NCI-H2196 treated with DMSO at 0.1 percent for 48 hours (cell line): Measurements from ENCODE around the gene SLC35A2.
"Not testable (repeated sequence)": the region's sequence is repeated elsewhere in the genome, so short reads cannot be mapped to it uniquely, and the experiment has no call there.

Experiments
- DNase-seq: peaks from one replicate; lab custom pipeline; 2025; ENCODE audit not compliant: unreplicated experiment; lab: John Stamatoyannopoulos, UW

Gene SLC35A2

DNA sequence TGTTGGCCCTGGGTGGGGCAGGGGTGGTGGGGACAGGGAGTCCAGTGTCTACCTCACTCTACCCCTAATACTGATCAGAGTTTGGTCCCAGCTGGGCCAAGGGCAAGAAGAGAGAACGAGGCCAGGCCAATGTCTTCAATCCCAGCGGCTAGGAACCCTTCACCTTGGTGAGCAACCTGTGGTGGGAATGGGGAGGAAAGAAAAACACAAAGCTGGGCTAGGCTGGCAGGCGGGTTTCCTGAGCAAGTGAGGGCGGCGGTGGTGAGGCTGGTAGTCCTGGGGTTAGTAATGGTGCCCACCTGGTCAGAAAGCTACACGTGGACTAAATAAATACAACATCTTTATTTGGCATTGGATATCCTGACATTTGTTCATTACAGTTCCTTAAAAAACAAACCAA, 8.2 kb downstream of the SLC35A2 start:
- no peak for DNase-seq

DNA sequence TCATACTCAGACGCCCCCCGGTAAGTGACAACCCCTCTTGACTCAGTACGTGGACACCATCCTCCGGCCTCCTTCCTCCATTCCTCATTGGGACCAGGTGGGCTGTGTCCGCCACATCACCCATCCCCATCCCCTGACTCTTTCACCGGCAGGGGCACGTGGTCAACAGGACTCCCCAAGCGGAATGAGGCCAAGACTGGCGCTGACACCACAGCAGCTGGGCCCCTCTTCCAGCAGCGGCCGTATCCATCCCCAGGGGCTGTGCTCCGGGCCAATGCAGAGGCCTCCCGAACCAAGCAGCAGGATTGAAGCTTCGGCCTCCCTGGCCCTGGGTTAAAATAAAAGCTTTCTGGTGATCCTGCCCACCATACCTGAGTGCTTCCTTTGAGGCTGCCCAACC, 8.7 kb downstream of the SLC35A2 start:
- DNase-seq = no peak

DNA sequence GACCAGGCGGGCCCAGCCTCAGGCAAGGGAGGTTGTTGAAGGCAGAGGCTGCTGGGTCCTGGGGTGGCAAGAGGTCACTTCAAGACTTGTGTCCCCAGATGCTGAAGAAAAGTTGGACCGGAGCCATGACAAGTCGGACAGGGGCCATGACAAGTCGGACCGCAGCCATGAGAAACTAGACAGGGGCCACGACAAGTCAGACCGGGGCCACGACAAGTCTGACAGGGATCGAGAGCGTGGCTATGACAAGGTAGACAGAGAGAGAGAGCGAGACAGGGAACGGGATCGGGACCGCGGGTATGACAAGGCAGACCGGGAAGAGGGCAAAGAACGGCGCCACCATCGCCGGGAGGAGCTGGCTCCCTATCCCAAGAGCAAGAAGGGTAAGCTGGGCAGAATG, 9.3 kb downstream of the SLC35A2 start:
- no peak for DNase-seq

DNA sequence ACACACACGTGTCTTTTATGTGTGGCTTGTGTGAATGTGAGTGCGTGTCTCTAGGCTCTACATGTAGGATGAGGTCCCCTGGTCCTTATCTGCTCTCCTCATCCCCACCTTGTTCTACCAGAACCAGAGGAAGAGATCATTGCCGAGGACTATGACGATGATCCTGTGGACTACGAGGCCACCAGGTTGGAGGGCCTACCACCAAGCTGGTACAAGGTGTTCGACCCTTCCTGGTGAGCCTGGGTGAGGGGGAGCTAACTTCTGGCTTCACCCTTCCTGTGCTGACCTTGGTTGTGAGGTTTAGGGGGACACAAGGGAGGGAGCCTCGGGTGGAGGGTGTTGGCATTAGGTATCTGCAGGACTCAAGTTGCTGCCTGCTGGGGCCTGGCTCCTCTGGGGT, 10.4 kb downstream of the SLC35A2 start:
- DNase-seq = no peak

DNA sequence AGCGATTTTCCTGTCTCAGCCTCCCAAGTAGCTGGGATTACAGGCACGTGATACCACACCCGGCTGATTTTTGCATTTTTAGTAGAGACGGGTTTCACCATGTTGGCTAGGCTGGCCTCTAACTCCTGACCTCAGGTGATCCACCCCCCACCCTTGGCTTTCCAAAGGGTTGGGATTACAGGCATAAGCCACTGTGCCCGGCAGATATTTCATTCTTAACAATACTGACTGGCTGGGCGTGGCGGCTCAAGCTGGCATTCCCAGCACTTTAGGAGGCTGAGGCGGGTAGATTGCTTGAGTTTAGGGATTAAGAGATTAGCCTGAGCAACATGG, 12.4 kb downstream of the SLC35A2 start:
- no peak for DNase-seq

DNA sequence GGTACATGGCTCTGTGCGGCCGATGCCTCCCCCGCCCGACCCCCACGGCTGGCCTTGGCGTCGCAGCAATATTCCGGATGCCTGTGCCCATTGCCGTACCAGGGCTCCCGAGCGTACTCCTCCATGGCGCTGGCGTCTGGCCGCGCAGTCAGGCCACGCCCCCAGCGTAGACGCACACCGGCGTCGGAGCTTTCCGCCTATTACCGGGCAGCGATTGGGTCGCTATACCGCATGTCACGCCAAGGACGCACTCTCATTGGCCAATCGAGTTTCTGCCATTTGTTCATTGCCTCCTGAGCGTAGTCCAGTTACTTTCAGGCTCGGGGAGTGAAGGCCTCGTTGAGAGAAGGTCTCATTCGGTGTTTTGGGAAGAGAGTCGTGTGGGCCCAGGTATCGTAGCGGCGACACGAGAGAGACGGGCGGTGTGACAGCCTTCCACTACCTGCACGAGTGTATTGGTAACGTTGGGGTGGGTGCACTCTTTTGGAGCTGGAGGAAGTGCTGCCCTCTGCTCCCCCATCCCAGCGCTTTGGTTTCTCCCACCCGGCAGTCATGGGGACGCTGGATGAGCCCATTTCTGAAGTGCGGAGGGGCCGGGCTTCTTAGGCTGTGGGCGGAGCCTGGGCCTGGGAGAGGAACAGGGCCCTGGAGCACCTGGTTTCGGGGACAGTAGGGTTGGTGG, 13.7 kb downstream of the SLC35A2 start, which contains the start of the genes PQBP1 and TIMM17B:
Gene PQBP1 (plus strand): TSS at position 306 of the 682 bp plus-strand sequence. CDS start 580 bp downstream, outside the sequence.
Gene TIMM17B (minus strand): TSS at position 144 of the 682 bp plus-strand sequence. CDS start 19 bp downstream, at position 125.
- DNase-seq = peak; percentile 75

DNA sequence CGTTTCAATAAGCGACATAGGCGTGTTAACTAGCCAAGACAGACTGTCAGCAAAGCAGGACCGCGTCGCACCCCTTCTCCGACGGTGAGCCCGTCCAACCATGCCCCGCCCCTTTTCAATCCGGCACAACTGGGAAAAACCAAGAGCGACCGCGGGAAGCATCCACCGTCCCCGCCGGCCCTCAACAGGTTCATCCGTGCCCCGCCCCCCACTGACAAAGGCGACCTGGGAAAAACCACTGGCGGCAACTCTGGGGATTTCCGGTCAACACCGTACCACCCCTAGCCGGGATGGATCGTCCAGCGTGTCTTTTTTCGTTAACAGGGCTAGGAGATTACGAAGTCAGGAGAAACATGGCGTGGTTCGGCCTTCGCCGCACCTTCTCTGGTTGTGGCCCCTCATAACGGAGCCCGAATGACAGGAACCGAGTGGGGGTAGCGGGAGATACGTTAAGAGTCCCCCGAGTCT, 14.3 kb downstream of the SLC35A2 start:
- DNase-seq = peak; percentile 53

DNA sequence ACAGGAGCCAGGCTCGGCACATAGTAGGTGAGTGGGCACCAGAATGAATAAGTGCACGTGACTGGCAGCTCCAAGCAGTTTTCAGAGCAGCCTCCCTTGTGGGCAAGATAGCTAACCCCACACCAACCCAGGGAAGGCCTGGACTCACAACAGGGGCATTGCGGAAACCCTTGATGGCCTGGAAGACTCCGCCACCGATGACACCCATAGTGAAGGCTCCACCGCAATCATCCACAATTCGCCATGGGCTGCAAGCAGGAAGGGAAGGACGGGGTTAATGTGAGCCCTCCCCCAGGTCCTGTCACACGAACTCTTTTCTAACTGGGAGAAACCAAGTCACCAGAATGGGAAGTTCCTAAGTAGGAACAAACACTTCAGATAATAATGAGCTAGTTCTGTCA, 14.8 kb downstream of the SLC35A2 start:
- no peak for DNase-seq

DNA sequence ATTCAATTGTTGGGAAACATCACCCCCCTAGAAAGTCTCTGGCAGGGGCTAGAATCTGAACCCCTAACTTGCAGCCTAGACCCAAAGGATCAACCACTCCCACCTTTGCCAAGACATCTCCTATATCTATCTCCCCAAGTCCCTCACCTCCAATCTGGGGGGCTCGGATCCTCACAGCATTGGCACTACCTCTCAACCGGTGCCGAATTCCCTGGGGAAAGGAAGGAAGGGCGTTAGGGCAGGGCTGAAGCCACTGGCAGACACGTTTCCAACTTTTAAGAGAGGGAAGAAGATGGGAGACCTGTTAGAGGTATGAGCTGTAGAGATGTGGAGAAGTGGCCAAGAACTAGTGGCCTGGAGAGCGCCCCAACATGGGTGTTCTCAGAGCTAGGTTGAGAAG, 16.6 kb downstream of the SLC35A2 start:
- no peak for DNase-seq

DNA sequence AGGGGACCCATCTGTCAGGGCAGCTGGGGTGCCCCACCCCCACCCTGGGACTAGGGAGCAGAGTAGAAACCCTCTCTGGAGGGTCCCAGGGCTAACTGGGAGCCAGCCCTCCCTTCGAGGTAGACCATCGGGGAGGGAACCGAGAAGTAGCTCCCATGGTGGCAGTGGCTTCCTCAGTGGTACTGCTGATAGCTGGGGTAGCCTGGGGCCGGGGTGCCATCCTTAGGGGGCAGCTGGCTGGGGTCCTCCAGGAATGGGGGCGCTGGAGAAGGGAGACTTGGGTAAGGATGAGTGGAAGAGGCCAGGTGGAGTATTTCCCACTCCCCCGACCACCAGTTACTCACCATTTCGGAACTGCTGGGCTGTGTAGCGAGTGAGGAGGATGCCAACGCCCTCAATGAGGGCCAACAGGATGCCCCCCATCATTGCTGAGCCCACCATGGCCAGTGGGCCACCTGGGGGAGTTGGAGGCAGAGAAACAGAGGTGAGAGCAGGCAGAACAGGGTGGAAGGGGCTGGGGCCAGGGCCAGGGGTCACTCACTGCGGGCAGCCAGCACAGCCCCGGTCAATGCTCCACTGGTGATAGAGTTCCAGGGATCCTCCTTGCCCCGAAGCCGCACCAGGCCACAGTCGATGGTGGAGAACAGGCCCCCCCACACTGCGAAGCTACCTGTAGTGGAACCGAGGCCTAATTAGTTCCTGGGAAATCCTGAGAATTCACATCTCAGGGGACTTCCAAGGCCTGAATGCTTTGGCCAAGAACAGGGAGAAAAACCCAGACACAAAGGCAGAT, 17.7 kb downstream of the SLC35A2 start:
- DNase-seq = no peak

DNA sequence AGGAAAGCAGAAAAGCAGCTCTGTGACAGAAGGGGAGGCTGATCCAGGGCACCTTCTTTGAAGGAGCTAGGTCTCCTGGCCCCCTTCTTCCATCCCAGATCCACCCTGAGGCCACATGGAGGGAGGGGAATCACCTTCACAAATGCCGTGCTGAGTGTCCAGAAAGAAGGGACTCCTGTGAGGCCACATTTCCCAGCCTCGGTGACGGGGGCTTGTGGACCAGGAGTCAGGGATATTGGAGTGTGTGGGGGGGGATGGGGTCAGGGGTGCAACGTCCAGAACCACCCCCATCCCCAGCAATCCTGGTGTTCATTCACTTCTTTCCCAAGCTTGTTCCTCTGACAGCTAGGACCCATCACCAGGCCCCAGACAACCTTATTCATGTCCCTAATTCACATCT, 18.6 kb downstream of the SLC35A2 start:
- no peak for DNase-seq

DNA sequence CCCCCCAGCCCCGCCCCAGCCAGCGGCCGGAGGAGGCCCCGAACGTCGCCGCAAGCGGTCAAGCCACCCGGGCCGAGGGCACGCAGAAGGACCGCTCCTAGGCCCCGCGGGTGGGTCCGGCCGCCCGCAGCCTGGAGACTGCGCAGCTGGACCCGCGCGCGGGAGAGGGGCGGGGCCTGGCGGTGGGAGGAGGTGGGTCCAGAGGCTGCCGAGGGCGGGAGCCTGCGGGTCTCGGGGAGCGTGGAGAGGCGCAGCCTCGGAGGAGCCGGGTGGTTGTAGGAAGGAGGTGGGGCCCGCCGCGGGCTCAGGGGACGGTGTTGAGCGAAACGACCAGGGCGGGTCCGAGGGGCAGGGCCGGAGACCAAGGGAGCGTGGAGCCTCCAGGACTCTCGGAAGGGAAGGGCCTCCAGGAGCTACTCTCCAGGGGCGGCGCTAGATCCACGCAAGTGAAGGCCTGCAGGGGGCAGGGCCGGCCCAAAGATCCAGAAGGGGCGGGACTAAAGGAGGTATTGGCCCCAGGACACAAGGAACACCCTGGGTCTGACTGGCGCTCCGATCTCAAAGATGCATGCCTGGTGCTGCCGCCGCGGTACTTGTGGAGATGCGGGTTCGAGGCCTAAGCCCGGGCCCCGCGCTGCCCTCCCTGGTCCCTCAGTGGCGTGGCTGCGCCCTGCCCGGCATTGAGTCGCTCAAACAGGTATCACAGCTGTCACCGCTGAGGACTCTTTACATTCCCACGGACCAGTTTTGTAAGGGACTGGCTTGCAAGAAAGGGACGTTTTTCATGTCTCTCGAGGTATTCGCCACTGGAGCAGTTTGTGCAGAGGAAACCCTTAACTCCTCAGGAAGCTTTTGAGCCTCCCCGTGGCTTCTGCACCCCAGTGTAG, 19.8 kb downstream of the SLC35A2 start:
- DNase-seq = peak; percentile 77

DNA sequence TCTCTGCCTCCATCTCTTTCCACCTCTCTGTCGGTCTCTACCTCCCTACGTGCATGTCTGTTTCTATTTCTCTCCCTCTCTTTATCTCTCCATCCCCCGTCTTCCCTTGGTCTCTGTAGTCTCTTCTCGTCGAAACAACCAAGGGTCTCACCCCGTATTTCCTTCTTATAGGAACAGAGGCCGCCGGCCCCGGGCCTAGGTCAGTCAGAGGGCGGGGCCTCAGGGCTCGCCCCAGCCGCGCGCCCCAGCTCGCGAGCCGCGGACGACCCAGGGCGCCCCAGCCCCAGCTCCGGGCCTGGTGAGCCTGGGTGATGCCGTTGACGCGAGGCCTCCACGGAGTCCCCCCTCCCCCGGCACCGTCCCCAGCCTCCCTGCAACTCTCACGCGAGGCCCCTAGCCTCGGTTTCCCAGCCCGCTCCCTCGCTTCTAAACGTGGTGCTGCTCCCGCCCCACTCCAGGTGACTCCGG, 20.5 kb downstream of the SLC35A2 start:
- no peak for DNase-seq

DNA sequence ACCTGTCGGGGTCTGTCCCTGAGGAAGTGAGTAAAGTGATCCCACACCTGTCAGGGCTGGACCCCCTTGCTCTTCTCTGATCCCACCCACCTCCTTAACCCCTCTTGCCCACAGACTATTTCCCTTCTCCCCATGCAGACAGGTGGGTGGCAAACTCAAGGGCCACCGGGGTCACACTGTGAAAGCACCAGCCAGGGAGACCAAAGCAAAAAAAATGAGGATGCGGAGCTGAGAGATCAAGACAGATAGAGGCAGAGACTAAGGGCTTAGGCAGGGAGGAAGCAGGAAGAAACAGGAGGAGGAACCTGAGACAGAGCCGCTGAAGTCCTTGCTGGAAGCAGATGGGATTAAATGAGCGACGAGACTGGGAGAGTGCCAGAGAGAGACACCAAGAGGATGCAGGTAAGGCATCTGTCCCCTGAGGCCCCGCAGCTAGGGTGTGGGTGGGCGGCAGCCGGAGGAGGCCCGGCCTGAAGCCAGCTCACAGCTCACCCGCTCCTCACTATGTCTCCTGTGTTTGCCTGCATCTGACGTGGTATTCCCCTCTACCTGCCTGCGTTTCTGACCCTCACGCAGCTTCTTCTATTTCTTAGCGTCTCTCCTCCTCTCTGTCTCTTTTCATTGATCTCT, 21.0 kb downstream of the SLC35A2 start:
- DNase-seq = no peak

DNA sequence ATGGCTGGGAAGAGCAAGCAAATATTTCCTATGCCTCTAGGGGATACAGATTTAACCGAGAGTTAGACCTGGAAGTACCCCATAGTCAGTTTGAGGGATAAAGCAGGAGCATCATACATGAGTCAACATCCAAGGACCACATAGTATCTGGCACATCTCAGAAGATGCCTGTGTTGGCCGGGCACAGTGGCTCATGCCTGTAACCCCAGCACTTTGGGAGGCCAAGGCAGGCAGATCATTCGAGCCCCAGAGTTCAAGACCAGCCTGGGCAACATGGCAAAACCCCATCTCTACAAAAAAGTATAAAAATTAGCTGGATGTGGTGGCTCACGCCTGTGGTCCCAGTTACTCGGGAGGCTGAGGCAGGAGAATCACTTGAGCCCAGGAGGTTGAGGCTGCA, 24.9 kb downstream of the SLC35A2 start:
- DNase-seq = not testable (repeated sequence)

DNA sequence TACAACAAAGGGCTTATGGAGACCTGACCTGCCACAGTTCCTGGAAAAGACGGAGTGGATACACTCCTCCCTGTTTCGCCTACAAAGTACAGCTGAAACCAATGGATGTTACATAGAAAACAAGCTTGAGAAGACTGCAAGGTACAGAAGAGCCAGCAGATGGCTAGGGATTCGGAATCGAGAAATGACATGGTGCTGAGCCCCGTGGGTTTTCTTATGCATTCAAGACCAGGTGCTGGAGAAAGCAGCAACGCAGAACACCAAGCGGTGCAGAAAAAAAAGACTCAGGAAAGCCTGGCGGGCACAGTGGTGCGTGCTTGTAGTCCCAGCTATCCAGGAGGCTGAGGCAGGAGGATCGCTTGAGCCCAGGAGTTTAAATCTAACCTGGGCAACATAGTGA, 27.7 kb downstream of the SLC35A2 start:
- no peak for DNase-seq

DNA sequence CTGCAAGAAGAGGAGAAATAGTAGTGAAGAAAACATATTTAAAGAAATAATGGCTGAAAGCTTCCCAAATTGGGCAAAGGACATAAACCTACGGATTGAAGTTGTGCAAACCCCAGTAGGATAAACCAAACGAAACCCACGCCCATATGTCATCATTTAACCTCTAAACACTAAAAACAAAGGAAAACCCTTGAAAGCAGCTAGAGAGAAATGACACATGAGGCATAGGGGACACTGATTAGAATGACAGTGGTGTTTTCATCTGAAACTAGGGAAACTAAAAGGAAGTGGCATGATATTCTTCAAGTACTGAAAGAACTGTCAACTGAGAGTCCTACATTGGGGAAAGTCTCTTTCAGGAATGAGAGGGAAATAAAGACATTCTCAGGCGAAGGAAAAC, 34.5 kb downstream of the SLC35A2 start:
- not testable (repeated sequence) for DNase-seq

DNA sequence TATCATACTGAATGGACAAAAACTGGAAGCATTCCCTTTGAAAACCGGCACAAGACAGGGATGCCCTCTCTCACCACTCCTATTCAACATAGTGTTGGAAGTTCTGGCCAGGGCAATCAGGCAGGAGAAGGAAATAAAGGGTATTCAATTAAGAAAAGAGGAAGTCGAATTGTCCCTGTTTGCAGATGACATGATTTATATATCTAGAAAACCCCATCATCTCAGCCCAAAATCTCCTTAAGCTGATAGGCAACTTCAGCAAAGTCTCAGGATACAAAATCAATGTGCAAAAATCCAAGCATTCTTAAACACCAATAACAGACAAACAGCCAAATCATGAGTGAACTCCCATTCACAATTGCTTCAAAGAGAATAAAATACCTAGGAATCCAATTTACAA, 39.4 kb downstream of the SLC35A2 start:
- not testable (repeated sequence) for DNase-seq

DNA sequence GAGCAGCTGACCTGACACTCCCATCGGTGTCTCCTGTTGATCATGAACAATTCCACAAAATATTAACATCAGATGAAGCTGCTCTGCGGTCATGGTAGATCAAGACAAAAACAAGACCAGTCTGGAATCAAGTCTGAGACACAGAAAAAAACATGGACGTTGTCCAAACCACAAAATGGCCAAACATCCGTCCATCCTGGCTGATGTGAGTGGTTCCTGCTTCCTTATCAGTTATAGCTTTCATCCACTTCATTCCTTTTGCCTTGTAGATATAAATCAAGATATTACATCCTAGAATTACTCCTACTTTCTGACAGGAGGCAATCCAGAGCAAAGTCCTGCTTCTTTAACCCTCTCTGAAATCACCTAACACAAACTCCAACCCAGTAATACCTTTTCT, 47.2 kb downstream of the SLC35A2 start:
- DNase-seq = peak; percentile 6

DNA sequence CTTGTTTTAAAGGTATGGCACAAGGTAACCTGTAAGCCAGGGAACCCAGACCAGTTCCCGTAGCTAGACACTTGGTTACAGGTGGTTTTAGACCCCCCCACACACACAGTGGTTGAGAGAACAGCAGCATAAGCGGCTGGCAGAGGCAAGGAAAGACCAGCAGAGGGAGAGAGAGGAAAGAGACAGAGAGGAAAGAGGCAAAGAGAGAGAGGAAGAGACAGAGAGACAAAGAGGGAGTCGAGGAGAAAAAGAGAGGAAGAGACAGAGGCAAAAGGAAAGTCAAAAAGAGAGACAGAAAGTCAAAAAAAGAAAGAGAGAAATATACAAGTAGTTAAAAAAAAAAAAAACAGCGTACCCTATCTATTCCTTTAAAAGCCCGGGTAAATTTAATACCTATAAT, 56.5 kb downstream of the SLC35A2 start:
- DNase-seq = no peak
